Measurements from ENCODE around the gene IFT22.
"Not testable (repeated sequence)": the region's sequence is repeated elsewhere in the genome, so short reads cannot be mapped to it uniquely, and the experiment has no call there.

The IFT22 gene

DNA sequence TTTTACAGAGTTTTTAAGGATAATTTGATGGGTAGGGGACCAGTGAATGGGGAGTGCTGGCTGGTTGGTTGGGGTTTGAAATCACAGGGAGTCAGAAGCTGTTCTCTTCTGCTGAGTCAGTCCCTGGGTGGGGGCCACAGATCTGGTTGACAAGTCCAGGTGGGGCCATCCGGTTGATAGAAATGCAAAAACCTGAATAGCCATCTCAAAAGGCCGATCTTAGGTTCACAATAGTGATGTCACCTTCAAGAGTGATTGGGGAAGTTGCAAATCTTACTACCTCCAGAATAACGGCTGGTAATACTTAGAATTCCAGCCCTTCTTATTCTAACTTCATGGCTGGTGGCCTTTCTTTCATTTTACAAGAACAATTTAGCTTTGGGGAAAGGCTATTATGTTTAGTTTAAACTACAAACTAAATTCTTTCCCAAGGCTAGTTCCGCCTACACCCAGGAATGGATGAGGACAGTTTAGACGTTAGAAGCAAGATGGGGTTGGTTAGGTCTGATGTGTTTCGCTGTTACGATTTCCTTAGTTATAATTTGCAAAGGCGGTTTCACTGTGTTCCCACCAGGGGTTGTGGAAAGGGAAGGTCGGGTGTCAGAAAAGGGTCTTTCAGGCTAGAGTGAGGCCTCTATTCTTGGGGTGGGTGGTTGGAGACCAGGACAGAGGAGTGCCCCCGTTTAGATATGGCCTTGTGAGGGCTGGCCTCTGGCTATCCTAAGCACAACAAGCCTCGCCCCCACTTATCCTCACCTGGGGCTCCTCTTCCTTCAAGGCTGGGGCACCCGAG is 27.4 kb downstream of the IFT22 start:
- Histone ChIP-seq H3K4me3 (ENCODE audit: low read length) (no peak overlapping the region), H3K36me3 (replicated peaks; ENCODE audit: low read depth, low read length) (no peaks in the 10 kb centered on the region), H3K79me2 (ENCODE audit: low read length) (no peaks in the 10 kb centered on the region)

DNA sequence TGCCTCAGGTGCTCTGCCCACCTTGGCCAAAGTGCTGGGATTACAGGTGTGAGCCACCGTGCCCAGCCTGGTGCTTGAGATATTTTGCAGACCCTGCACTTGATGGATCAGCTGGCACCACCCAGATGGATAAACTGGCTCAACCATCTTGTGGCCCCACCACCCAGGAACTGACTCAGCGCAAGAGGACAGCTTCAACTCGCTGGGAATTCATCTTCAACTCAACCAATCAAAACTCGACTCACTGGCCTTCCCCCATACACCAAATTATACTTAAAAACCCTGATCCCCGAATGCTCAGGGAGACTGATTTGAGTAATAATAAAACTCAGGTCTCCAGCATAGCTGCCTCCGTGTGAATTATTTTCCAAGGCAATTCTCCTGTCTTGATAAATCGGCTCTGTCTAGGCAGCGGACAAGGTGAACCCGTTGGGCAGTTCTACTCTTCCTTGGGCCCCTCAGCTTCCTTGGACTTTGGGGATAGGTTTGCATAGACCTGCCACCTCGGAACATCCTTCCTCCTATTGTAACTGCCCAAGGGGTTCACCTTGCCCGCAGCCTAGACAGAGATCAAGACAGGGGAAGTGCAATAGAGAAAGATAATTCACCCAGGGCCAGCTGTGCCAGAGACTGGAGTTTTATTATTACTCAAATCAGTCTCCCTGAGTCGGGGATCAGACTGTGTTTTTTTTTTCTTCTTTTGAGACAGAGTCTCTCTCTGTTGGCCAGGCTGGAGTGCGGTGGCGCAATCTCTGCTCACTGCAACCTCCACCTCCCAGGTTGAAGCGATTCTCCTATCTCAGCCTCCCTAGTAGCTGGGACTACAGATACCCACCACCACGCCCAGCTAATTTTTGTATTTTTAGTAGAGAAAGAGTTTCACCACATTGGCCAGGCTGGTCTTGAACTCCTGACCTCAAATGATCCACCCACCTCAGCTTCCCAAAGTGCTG is 28.3 kb downstream of the IFT22 start:
- H3K27me3 ChIP-seq (ENCODE audit: low read depth, low read length) = not testable (repeated sequence)

More for the DNA sequence above, 27.4 kb downstream of the IFT22 start:
- no peaks in the 10 kb centered on the region for H3K4me1 ChIP-seq (ENCODE audit: low read length)
- H4K20me1 ChIP-seq (ENCODE audit: insufficient read depth, low read length) = no peaks in the 10 kb centered on the region
- H3K9me3 ChIP-seq (ENCODE audit: insufficient read depth, low read length) = no peaks in the 10 kb centered on the region
- H3K4me2 ChIP-seq (ENCODE audit: low read length) = no peak overlapping the region
- H3K9ac ChIP-seq (ENCODE audit: low read length) = no peak overlapping the region
- H3K27me3 ChIP-seq (ENCODE audit: low read depth, low read length) = no peaks in the 10 kb centered on the region
- TF ChIP-seq, protein P1, sequence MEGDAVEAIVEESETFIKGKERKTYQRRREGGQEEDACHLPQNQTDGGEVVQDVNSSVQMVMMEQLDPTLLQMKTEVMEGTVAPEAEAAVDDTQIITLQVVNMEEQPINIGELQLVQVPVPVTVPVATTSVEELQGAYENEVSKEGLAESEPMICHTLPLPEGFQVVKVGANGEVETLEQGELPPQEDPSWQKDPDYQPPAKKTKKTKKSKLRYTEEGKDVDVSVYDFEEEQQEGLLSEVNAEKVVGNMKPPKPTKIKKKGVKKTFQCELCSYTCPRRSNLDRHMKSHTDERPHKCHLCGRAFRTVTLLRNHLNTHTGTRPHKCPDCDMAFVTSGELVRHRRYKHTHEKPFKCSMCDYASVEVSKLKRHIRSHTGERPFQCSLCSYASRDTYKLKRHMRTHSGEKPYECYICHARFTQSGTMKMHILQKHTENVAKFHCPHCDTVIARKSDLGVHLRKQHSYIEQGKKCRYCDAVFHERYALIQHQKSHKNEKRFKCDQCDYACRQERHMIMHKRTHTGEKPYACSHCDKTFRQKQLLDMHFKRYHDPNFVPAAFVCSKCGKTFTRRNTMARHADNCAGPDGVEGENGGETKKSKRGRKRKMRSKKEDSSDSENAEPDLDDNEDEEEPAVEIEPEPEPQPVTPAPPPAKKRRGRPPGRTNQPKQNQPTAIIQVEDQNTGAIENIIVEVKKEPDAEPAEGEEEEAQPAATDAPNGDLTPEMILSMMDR (IDR thresholded peaks at IDR 0.05; ENCODE audit: low read depth, low read length) = no peak
- TF ChIP-seq EZH2phosphoT487 (IDR thresholded peaks at IDR 0.05; ENCODE audit: low read depth) = no peak
- no peak overlapping the region for H2AFZ ChIP-seq (ENCODE audit: low read depth, low read length)
- H3K27ac ChIP-seq (ENCODE audit: low read length) = no peak overlapping the region

DNA sequence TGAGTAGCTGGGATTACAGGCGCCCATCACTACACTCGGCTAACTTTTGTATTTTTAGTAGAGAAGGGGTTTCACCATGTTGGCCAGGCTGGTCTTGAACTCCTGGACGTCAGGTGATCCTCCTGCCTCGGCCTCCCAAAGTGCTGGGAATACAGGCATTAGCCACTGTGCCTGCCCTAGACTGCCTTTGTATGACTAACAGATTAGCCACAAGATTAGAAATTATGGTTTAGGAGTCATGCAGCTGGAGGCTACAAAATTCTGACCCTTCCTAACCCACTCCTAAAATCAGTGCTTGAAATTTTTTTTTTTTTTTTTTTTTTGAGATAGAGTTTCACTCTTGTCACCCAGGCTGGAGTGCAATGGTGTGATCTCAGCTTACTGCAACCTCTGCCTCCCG is 29.0 kb downstream of the IFT22 start:
- peaks cover 12% of the 10 kb centered on the region for H3K27me3 ChIP-seq (ENCODE audit: low read depth, low read length)
- not testable (repeated sequence) for H3K9me3 ChIP-seq (ENCODE audit: insufficient read depth, low read length); H3K79me2 ChIP-seq (ENCODE audit: low read length); H2AFZ ChIP-seq (ENCODE audit: low read depth, low read length); H3K4me2 ChIP-seq (ENCODE audit: low read length); H3K4me1 ChIP-seq (ENCODE audit: low read length); H4K20me1 ChIP-seq (ENCODE audit: insufficient read depth, low read length); H3K36me3 ChIP-seq (replicated peaks; ENCODE audit: low read depth, low read length); H3K4me3 ChIP-seq (ENCODE audit: low read length); H3K27ac ChIP-seq (ENCODE audit: low read length); H3K9ac ChIP-seq (ENCODE audit: low read length)

More for the DNA sequence above, 28.3 kb downstream of the IFT22 start:
- not testable (repeated sequence) for H3K4me3 ChIP-seq (ENCODE audit: low read length); H3K79me2 ChIP-seq (ENCODE audit: low read length); H3K36me3 ChIP-seq (replicated peaks; ENCODE audit: low read depth, low read length); H3K9ac ChIP-seq (ENCODE audit: low read length); H4K20me1 ChIP-seq (ENCODE audit: insufficient read depth, low read length); H3K4me1 ChIP-seq (ENCODE audit: low read length); H3K9me3 ChIP-seq (ENCODE audit: insufficient read depth, low read length); H3K27ac ChIP-seq (ENCODE audit: low read length); H2AFZ ChIP-seq (ENCODE audit: low read depth, low read length); H3K4me2 ChIP-seq (ENCODE audit: low read length)

DNA sequence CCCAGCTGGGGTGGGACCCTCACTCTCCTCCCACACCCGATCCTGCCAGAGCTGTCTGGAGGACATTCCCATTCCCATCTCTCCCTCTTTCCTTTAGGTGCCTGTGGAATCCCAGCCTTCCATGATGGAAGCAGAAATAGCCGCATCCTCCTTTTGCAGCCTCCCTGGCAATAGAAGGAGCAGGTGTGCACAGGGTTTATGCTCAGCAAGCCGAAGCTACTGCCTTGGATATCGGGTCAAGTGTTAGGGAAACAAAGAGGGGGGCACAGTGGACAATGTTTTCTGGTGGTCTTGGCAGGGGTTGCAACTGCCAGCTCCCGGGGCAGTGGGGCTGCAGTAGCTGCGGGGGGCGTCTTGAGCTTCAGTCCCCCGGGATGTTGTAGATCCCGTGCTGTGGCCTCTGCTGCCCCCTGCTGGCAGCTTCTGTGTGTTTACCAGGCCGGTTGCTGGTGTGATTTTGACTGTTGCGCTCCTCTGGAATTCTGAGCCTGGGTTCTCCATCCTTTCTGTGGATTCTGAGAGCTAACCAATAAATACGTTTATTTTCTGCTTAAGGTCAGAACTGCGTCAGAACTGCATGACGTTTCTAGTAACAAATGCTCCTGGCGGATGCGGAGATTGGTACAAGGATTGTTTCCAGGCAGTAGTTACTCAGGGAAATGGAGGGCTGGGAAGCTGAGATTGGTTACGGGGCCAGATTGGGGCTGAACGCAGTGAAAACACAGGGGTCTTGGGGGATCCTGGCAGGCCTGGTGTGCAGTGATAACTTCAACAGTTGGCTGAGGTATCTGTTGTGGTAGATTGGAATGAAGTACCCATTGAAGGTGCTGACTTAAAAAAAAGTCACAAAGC is 31.2 kb downstream of the IFT22 start:
- Histone ChIP-seq H3K4me2 (ENCODE audit: low read length) (peak overlapping the region; percentile 73), H3K4me3 (ENCODE audit: low read length) (peak overlapping the region; percentile 58), H3K27me3 (ENCODE audit: low read depth, low read length) (peaks cover 12% of the 10 kb centered on the region)
- not testable (repeated sequence) for H2AFZ ChIP-seq (ENCODE audit: low read depth, low read length); H4K20me1 ChIP-seq (ENCODE audit: insufficient read depth, low read length); H3K4me1 ChIP-seq (ENCODE audit: low read length); H3K36me3 ChIP-seq (replicated peaks; ENCODE audit: low read depth, low read length); H3K9ac ChIP-seq (ENCODE audit: low read length); H3K79me2 ChIP-seq (ENCODE audit: low read length); H3K27ac ChIP-seq (ENCODE audit: low read length); H3K9me3 ChIP-seq (ENCODE audit: insufficient read depth, low read length)
- TF ChIP-seq, protein P1 (IDR thresholded peaks at IDR 0.05; ENCODE audit: low read depth, low read length) = peak; percentile 64

DNA sequence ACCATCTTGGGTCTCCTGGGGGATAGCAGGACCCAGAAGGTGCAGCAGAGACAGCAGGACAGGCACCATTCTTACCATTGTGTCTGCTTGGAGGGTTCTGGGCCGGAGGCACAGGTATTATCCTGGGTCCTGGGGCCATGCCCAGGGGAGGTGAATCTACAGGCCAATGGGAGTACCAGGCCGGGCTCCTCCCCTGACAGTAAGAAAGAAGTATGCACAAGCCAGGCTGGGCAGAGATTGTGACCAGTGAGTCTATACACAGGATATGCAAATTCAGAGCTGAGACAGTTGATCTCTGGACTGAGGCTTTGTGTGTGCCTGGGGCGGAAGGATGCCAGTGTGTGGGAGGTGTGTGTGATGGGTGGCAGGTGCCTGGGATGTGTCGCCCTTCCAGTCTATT is 31.9 kb downstream of the IFT22 start:
- H2AFZ ChIP-seq (ENCODE audit: low read depth, low read length); H3K4me3 ChIP-seq (ENCODE audit: low read length); H3K9me3 ChIP-seq (ENCODE audit: insufficient read depth, low read length); H3K4me1 ChIP-seq (ENCODE audit: low read length); H3K4me2 ChIP-seq (ENCODE audit: low read length); H3K36me3 ChIP-seq (replicated peaks; ENCODE audit: low read depth, low read length); H3K79me2 ChIP-seq (ENCODE audit: low read length); H3K27ac ChIP-seq (ENCODE audit: low read length); H4K20me1 ChIP-seq (ENCODE audit: insufficient read depth, low read length); H3K9ac ChIP-seq (ENCODE audit: low read length): not testable (repeated sequence)
- H3K27me3 ChIP-seq (ENCODE audit: low read depth, low read length) = peaks cover 12% of the 10 kb centered on the region

Measured in OCI-LY3 (cell line).